HUES64 (cell line): ENCODE results near the gene KIFBP.
"Not testable (repeated sequence)": the region's sequence is repeated elsewhere in the genome, so short reads cannot be mapped to it uniquely, and the experiment has no call there.

Experiments used
- H3K27ac ChIP-seq: 2 replicates; pipeline ENCODE4 v1.7.0; 2013; ENCODE audit warnings: low read depth, low read length, inconsistent platforms
- H3K27me3 ChIP-seq: 2 replicates; pipeline ENCODE4 v1.6.1; 2013; ENCODE audit warnings: mild to moderate bottlenecking, low read length; ENCODE audit not compliant: insufficient read depth
- H3K36me3 ChIP-seq: 2 replicates; pipeline ENCODE4 v1.6.1; 2013; ENCODE audit warnings: mild to moderate bottlenecking, low read length; ENCODE audit not compliant: insufficient read depth
- H3K4me1 ChIP-seq: 2 replicates; pipeline ENCODE4 v1.6.1; 2013; ENCODE audit warnings: mild to moderate bottlenecking, low read length, moderate library complexity; ENCODE audit not compliant: insufficient read depth
- H3K4me3 ChIP-seq: 2 replicates; pipeline ENCODE4 v1.5.1; 2013; ENCODE audit warnings: mild to moderate bottlenecking, low read length, moderate library complexity
- H3K9ac ChIP-seq: 2 replicates; pipeline ENCODE4 v1.6.1; 2013; ENCODE audit warnings: mild to moderate bottlenecking, low read depth, low read length
- H3K9me3 ChIP-seq: 2 replicates; pipeline ENCODE4 v1.6.1; 2013; ENCODE audit warnings: low read depth, low read length; ENCODE audit not compliant: insufficient read depth
- WGBS: fragments of 150-250, 120-280 bp; methylation state at CpG from one replicate; pipeline ENCODE4 v1.1.7; 2013; ENCODE audit warnings: missing lambda C conversion rate; 5-methylcytosine and 5-hydroxymethylcytosine counted together

The KIFBP gene

GRCh38 chr10:69040904-69041303, 52.3 kb downstream of the KIFBP start:
- not testable (repeated sequence) for H3K9me3 ChIP-seq, H3K4me3 ChIP-seq, H3K27me3 ChIP-seq, H3K27ac ChIP-seq, H3K4me1 ChIP-seq, H3K9ac ChIP-seq, H3K36me3 ChIP-seq
- 84% methylated on average over 1 of the region's 5 CpGs for WGBS

GRCh38 chr10:69042417-69042816, 53.8 kb downstream of the KIFBP start:
- H3K4me3 ChIP-seq = no peak overlapping the region
- H3K9me3 ChIP-seq = no peaks in the 10 kb centered on the region
- H3K27ac ChIP-seq = no peak overlapping the region
- no peaks in the 10 kb centered on the region for H3K36me3 ChIP-seq
- H3K27me3 ChIP-seq = no peaks in the 10 kb centered on the region
- 93% methylated on average over 5 of the region's 5 CpGs for WGBS
- H3K4me1 ChIP-seq = no peaks in the 10 kb centered on the region
- H3K9ac ChIP-seq = no peak overlapping the region

- H3K4me1 ChIP-seq = no peaks in the 10 kb centered on the region
- H3K9me3 ChIP-seq = no peaks in the 10 kb centered on the region
- 95% methylated on average over 6 of the region's 6 CpGs for WGBS
- no peaks in the 10 kb centered on the region for H3K36me3 ChIP-seq
- no peaks in the 10 kb centered on the region for H3K27me3 ChIP-seq
- no peak overlapping the region for H3K4me3 ChIP-seq
- H3K9ac ChIP-seq = no peak overlapping the region
- H3K27ac ChIP-seq = no peak overlapping the region
Observed at GRCh38 chr10:69042838-69043237, 54.2 kb downstream of the KIFBP start.

GRCh38 chr10:69043931-69044531, 55.4 kb downstream of the KIFBP start:
- Histone ChIP-seq H3K27ac (no peak overlapping the region), H3K4me1 (no peaks in the 10 kb centered on the region), H3K9ac (no peak overlapping the region), H3K9me3 (no peaks in the 10 kb centered on the region), H3K4me3 (no peak overlapping the region), H3K36me3 (no peaks in the 10 kb centered on the region), H3K27me3 (no peaks in the 10 kb centered on the region)
- 88% methylated on average over 9 of the region's 10 CpGs for WGBS

GRCh38 chr10:69044546-69044945, 55.9 kb downstream of the KIFBP start:
- H3K4me3 ChIP-seq = no peak overlapping the region
- no peak overlapping the region for H3K9ac ChIP-seq
- H3K27ac ChIP-seq = no peak overlapping the region

GRCh38 chr10:69045441-69046300, 57.1 kb downstream of the KIFBP start:
- no peaks in the 10 kb centered on the region for H3K36me3 ChIP-seq
- WGBS = 86% methylated on average over 6 of the region's 6 CpGs
- no peak overlapping the region for H3K4me3 ChIP-seq
- H3K27ac ChIP-seq = no peak overlapping the region
- H3K9me3 ChIP-seq = no peaks in the 10 kb centered on the region
- no peaks in the 10 kb centered on the region for H3K4me1 ChIP-seq
- no peak overlapping the region for H3K9ac ChIP-seq
- H3K27me3 ChIP-seq = no peaks in the 10 kb centered on the region

More at GRCh38 chr10:69044546-69044945, 55.9 kb downstream of the KIFBP start:
- H3K36me3 ChIP-seq = no peaks in the 10 kb centered on the region
- 94% methylated on average over 1 of the region's 1 CpG for WGBS
- H3K4me1 ChIP-seq = no peaks in the 10 kb centered on the region
- no peaks in the 10 kb centered on the region for H3K9me3 ChIP-seq
- no peaks in the 10 kb centered on the region for H3K27me3 ChIP-seq

- no peak overlapping the region for H3K4me3 ChIP-seq
- H3K36me3 ChIP-seq = no peaks in the 10 kb centered on the region
- no peaks in the 10 kb centered on the region for H3K27me3 ChIP-seq
- H3K4me1 ChIP-seq = peaks cover 4% of the 10 kb centered on the region; the same call in 1 of the 2 replicates
- H3K9ac ChIP-seq = no peak overlapping the region
- H3K9me3 ChIP-seq = no peaks in the 10 kb centered on the region
- H3K27ac ChIP-seq = no peak overlapping the region
- WGBS = 99% methylated on average over 3 of the region's 4 CpGs
Observed at GRCh38 chr10:69047111-69047832, 58.7 kb downstream of the KIFBP start.

- Histone ChIP-seq H3K9me3 (no peaks in the 10 kb centered on the region), H3K4me1 (peaks cover 11% of the 10 kb centered on the region; the same call in 1 of the 2 replicates), H3K27me3 (no peaks in the 10 kb centered on the region), H3K36me3 (no peaks in the 10 kb centered on the region), H3K9ac (no peak overlapping the region), H3K4me3 (no peak overlapping the region), H3K27ac (no peak overlapping the region)
- WGBS = 81% methylated on average over 8 of the region's 8 CpGs
Observed at GRCh38 chr10:69048103-69048502, 59.5 kb downstream of the KIFBP start.

- Histone ChIP-seq H3K9me3 (no peaks in the 10 kb centered on the region), H3K36me3 (no peaks in the 10 kb centered on the region), H3K4me3 (no peak overlapping the region), H3K4me1 (peaks cover 11% of the 10 kb centered on the region; the same call in 1 of the 2 replicates), H3K27me3 (no peaks in the 10 kb centered on the region), H3K27ac (no peak overlapping the region), H3K9ac (no peak overlapping the region)
- WGBS = 90% methylated on average over 6 of the region's 6 CpGs
Observed at GRCh38 chr10:69049566-69049961, 61.0 kb downstream of the KIFBP start.

- Histone ChIP-seq H3K4me3 (no peak overlapping the region), H3K9ac (no peak overlapping the region), H3K36me3 (no peaks in the 10 kb centered on the region), H3K27me3 (no peaks in the 10 kb centered on the region), H3K27ac (no peak overlapping the region), H3K4me1 (peaks cover 11% of the 10 kb centered on the region; the same call in 1 of the 2 replicates), H3K9me3 (no peaks in the 10 kb centered on the region)
- 92% methylated on average over 3 of the region's 3 CpGs for WGBS
Observed at GRCh38 chr10:69051303-69051702, 62.7 kb downstream of the KIFBP start.
